HEK293 (cell line): Measurements from ENCODE around the gene HS3ST5.

Source experiments
- CTCF ChIA-PET: fragments of 350-600 bp; formaldehyde crosslinking; extraction: SDS; loops from one replicate; lab custom pipeline; 2021; ENCODE audit warnings: antibody characterized with exemption; lab: Yijun Ruan, JAX
- POLR2A ChIA-PET: fragments of 300-600 bp; formaldehyde crosslinking; extraction: SDS; loops from one replicate; lab custom pipeline; 2020; ENCODE audit warnings: antibody characterized with exemption, inconsistent platforms; lab: Yijun Ruan, JAX
- H3K27ac ChIP-seq: fragments of 200-500 bp; sonication (Bioruptor generic); 2 replicates; pipeline ENCODE4 v1.5.1; 2014; ENCODE audit warnings: low read depth, low read length, control low read depth, inconsistent platforms; ENCODE audit errors: extremely low read depth
- H3K36me3 ChIP-seq, 2 experiments: fragments of 200-500 bp in 1 of 2; sonication (Bioruptor generic) in 1 of 2; 1 replicate in 1 of 2; 2 replicates in 1 of 2; pipeline ENCODE4 v1.5.1; 2014 to 2017; ENCODE audit warnings: inconsistent platforms in 2 of 2, low read length in 2 of 2; ENCODE audit not compliant: control insufficient read depth in 2 of 2, insufficient read depth in 1 of 2
- H3K4me1 ChIP-seq: fragments of 200-500 bp; sonication (Bioruptor generic); 2 replicates; pipeline ENCODE4 v1.5.1; 2014; ENCODE audit warnings: mild to moderate bottlenecking, low read length, inconsistent platforms; ENCODE audit not compliant: control insufficient read depth, insufficient read depth
- H3K4me3 ChIP-seq: 2 replicates; pipeline ENCODE4 v1.5.1; 2011; ENCODE audit warnings: low read depth, mild to moderate bottlenecking, control low read depth, low read length, moderate library complexity
- H3K9me3 ChIP-seq: fragments of 200-500 bp; sonication (Bioruptor generic); 2 replicates; pipeline ENCODE4 v1.5.1; 2014; ENCODE audit warnings: low read depth, low read length, inconsistent platforms; ENCODE audit not compliant: control insufficient read depth, insufficient read depth
- GFI1B ChIP-seq: fragments of 450-650 bp; formaldehyde crosslinking; IDR thresholded peaks from 2 replicates; pipeline ENCODE4 v1.5.1; 2016; ENCODE audit warnings: missing biosample characterization, missing genetic modification characterization
- KLF7 ChIP-seq: fragments of 450-650 bp; formaldehyde crosslinking; IDR thresholded peaks from 2 replicates; pipeline ENCODE4 v1.5.1; 2016; ENCODE audit warnings: missing biosample characterization, missing genetic modification characterization, borderline replicate concordance
- MYNN ChIP-seq: fragments of 450-650 bp; formaldehyde crosslinking; IDR thresholded peaks from 2 replicates; pipeline ENCODE4 v1.5.1; 2016; ENCODE audit warnings: missing biosample characterization, missing genetic modification characterization, borderline replicate concordance
- PRDM1 ChIP-seq: fragments of 450-650 bp; formaldehyde crosslinking; IDR thresholded peaks from 2 replicates; pipeline ENCODE4; 2016; ENCODE audit warnings: missing biosample characterization, missing genetic modification characterization
- YY2 ChIP-seq: fragments of 450-650 bp; formaldehyde crosslinking; IDR thresholded peaks from 2 replicates; pipeline ENCODE4 v1.5.1; 2016; ENCODE audit warnings: missing biosample characterization, missing genetic modification characterization
- ZBTB7A ChIP-seq: fragments of 450-650 bp; formaldehyde crosslinking; IDR thresholded peaks from 2 replicates; pipeline ENCODE4 v1.5.1; 2016; ENCODE audit warnings: low read depth, missing biosample characterization, missing genetic modification characterization
- ZFP37 ChIP-seq: fragments of 450-650 bp; formaldehyde crosslinking; IDR thresholded peaks from 2 replicates; pipeline ENCODE4 v1.5.1; 2016; ENCODE audit warnings: missing biosample characterization, missing genetic modification characterization
- ZFP69B ChIP-seq: fragments of 450-650 bp; formaldehyde crosslinking; IDR thresholded peaks from 2 replicates; pipeline ENCODE4 v1.5.1; 2016; ENCODE audit warnings: missing biosample characterization, missing genetic modification characterization
- ZNF146 ChIP-seq: fragments of 450-650 bp; formaldehyde crosslinking; IDR thresholded peaks from 2 replicates; pipeline ENCODE4 v1.5.1; 2016; ENCODE audit warnings: missing biosample characterization, missing genetic modification characterization
- ZNF169 ChIP-seq: fragments of 450-650 bp; formaldehyde crosslinking; IDR thresholded peaks from 2 replicates; pipeline ENCODE4 v1.5.1; 2016; ENCODE audit warnings: missing biosample characterization, missing genetic modification characterization
- ZNF223 ChIP-seq: fragments of 450-650 bp; formaldehyde crosslinking; IDR thresholded peaks from 2 replicates; pipeline ENCODE4 v1.5.1; 2016; ENCODE audit warnings: missing biosample characterization, missing genetic modification characterization
- ZNF266 ChIP-seq: fragments of 450-650 bp; formaldehyde crosslinking; IDR thresholded peaks from 2 replicates; pipeline ENCODE4 v1.5.1; 2016; ENCODE audit warnings: missing biosample characterization, missing genetic modification characterization, low read depth
- ZNF292 ChIP-seq: fragments of 450-650 bp; formaldehyde crosslinking; IDR thresholded peaks from 2 replicates; pipeline ENCODE4 v1.5.1; 2016; ENCODE audit warnings: low read depth, missing biosample characterization, missing genetic modification characterization, borderline replicate concordance
- ZNF416 ChIP-seq: fragments of 450-650 bp; formaldehyde crosslinking; IDR thresholded peaks from 2 replicates; pipeline ENCODE4 v1.5.1; 2016; ENCODE audit warnings: missing biosample characterization, missing genetic modification characterization
- ZNF423 ChIP-seq: fragments of 450-650 bp; formaldehyde crosslinking; IDR thresholded peaks from 2 replicates; pipeline ENCODE4 v1.5.1; 2016; ENCODE audit warnings: missing biosample characterization, missing genetic modification characterization
- ZNF560 ChIP-seq: fragments of 450-650 bp; formaldehyde crosslinking; IDR thresholded peaks from 2 replicates; pipeline ENCODE4 v1.5.1; 2017; ENCODE audit warnings: missing biosample characterization, missing genetic modification characterization, borderline replicate concordance
- ZNF830 ChIP-seq: fragments of 450-650 bp; IDR thresholded peaks from 2 replicates; pipeline ENCODE4 v1.5.0; 2018; ENCODE audit warnings: missing biosample characterization, missing genetic modification characterization, low read depth, mild to moderate bottlenecking, moderate library complexity
- TF ChIP-seq, protein P1 (sequence below): fragments of 450-650 bp; formaldehyde crosslinking; IDR thresholded peaks from 2 replicates; pipeline ENCODE4 v1.5.1; 2016; ENCODE audit warnings: missing biosample characterization, missing genetic modification characterization, borderline replicate concordance
- TF ChIP-seq, protein P2 (sequence below): fragments of 450-650 bp; formaldehyde crosslinking; IDR thresholded peaks from 2 replicates; pipeline ENCODE4 v1.5.1; 2016; ENCODE audit warnings: missing biosample characterization, missing genetic modification characterization
- TF ChIP-seq, protein P3 (sequence below): fragments of 450-650 bp; formaldehyde crosslinking; IDR thresholded peaks from 2 replicates; pipeline ENCODE4 v1.5.1; 2016; ENCODE audit warnings: missing biosample characterization, missing genetic modification characterization
- TF ChIP-seq, protein P4 (sequence below): fragments of 450-650 bp; IDR thresholded peaks from 2 replicates; pipeline ENCODE4 v1.5.1; 2018; ENCODE audit warnings: missing biosample characterization, mild to moderate bottlenecking, missing genetic modification characterization
- TF ChIP-seq, protein P5 (sequence below): fragments of 450-650 bp; formaldehyde crosslinking; IDR thresholded peaks from 2 replicates; pipeline ENCODE4 v1.5.1; 2017; ENCODE audit warnings: missing biosample characterization, mild to moderate bottlenecking, missing genetic modification characterization, moderate library complexity
- TF ChIP-seq, protein P6 (sequence below): fragments of 450-650 bp; formaldehyde crosslinking; IDR thresholded peaks from 2 replicates; pipeline ENCODE4 v1.5.1; 2016; ENCODE audit warnings: missing biosample characterization, missing genetic modification characterization, low read depth

HS3ST5 gene

DNA sequence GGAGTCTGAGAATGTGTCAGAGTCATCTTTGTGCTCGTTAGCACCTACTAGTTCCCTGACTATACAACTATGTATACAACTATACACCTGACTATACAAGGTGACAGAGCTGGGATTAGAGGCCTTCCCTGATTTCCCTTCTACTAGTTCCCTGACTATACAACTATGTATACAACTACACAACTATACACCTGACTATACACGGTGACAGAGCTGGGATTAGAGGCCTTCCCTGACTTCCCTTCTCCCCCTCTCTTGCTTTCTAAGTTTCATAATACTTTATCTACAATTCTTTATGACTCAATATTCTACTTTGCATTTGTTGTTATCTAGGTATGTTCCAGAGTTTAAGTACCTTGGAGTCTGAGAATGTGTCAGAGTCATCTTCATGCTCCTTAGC is 68.0 kb downstream of the HS3ST5 start (continued):
- TF ChIP-seq, protein P1, sequence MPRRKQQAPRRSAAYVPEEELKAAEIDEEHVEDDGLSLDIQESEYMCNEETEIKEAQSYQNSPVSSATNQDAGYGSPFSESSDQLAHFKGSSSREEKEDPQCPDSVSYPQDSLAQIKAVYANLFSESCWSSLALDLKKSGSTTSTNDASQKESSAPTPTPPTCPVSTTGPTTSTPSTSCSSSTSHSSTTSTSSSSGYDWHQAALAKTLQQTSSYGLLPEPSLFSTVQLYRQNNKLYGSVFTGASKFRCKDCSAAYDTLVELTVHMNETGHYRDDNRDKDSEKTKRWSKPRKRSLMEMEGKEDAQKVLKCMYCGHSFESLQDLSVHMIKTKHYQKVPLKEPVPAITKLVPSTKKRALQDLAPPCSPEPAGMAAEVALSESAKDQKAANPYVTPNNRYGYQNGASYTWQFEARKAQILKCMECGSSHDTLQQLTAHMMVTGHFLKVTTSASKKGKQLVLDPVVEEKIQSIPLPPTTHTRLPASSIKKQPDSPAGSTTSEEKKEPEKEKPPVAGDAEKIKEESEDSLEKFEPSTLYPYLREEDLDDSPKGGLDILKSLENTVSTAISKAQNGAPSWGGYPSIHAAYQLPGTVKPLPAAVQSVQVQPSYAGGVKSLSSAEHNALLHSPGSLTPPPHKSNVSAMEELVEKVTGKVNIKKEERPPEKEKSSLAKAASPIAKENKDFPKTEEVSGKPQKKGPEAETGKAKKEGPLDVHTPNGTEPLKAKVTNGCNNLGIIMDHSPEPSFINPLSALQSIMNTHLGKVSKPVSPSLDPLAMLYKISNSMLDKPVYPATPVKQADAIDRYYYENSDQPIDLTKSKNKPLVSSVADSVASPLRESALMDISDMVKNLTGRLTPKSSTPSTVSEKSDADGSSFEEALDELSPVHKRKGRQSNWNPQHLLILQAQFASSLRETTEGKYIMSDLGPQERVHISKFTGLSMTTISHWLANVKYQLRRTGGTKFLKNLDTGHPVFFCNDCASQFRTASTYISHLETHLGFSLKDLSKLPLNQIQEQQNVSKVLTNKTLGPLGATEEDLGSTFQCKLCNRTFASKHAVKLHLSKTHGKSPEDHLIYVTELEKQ (tag by site-specific recombination), result no peak
- TF ChIP-seq ZBTB7A (tag by site-specific recombination), result no peak

DNA sequence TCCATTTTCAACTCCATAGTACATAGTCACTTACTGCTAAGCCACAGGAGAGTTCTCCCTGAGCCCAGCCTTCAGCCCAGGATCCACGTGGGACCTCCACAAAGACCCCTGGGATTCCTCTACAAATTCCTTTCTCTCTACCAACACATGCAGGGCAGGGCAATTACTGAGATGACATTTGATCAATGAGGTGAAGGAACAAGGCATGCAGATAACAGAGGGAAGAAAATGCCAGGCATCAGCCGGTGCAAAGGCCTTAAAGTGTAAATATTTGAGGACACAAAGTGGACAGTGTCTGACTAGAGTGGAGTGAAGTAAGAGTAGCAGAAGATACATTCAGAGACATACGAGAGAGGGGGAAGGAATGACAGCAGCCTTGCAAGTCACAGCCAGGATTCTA is 70.2 kb downstream of the HS3ST5 start:
- Histone ChIP-seq H3K27ac (no peak overlapping the region), H3K4me3 (no peak overlapping the region), H3K9me3 (no peaks in the 10 kb centered on the region), H3K4me1 (no peaks in the 10 kb centered on the region), H3K36me3 (no peaks in the 10 kb centered on the region)
- ChIA-PET POLR2A (no interaction called here), CTCF (no interaction called here)
- TF ChIP-seq, protein P2, sequence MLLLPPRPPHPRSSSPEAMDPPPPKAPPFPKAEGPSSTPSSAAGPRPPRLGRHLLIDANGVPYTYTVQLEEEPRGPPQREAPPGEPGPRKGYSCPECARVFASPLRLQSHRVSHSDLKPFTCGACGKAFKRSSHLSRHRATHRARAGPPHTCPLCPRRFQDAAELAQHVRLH (tag by site-specific recombination), result no peak
- TF ChIP-seq ZNF146 (tag by site-specific recombination) (no peak), PRDM1 (tag by site-specific recombination) (no peak), ZNF423 (tag by site-specific recombination) (no peak), YY2 (no peak), ZNF169 (tag by site-specific recombination) (no peak), KLF7 (tag by site-specific recombination) (no peak), ZNF416 (tag by site-specific recombination) (no peak), ZNF830 (no peak)
- TF ChIP-seq, protein P3, sequence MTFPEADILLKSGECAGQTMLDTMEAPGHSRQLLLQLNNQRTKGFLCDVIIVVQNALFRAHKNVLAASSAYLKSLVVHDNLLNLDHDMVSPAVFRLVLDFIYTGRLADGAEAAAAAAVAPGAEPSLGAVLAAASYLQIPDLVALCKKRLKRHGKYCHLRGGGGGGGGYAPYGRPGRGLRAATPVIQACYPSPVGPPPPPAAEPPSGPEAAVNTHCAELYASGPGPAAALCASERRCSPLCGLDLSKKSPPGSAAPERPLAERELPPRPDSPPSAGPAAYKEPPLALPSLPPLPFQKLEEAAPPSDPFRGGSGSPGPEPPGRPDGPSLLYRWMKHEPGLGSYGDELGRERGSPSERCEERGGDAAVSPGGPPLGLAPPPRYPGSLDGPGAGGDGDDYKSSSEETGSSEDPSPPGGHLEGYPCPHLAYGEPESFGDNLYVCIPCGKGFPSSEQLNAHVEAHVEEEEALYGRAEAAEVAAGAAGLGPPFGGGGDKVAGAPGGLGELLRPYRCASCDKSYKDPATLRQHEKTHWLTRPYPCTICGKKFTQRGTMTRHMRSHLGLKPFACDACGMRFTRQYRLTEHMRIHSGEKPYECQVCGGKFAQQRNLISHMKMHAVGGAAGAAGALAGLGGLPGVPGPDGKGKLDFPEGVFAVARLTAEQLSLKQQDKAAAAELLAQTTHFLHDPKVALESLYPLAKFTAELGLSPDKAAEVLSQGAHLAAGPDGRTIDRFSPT, result no peak
- TF ChIP-seq, protein P4, sequence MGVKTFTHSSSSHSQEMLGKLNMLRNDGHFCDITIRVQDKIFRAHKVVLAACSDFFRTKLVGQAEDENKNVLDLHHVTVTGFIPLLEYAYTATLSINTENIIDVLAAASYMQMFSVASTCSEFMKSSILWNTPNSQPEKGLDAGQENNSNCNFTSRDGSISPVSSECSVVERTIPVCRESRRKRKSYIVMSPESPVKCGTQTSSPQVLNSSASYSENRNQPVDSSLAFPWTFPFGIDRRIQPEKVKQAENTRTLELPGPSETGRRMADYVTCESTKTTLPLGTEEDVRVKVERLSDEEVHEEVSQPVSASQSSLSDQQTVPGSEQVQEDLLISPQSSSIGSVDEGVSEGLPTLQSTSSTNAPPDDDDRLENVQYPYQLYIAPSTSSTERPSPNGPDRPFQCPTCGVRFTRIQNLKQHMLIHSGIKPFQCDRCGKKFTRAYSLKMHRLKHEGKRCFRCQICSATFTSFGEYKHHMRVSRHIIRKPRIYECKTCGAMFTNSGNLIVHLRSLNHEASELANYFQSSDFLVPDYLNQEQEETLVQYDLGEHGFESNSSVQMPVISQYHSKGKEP, result no peak
- TF ChIP-seq, protein P5, sequence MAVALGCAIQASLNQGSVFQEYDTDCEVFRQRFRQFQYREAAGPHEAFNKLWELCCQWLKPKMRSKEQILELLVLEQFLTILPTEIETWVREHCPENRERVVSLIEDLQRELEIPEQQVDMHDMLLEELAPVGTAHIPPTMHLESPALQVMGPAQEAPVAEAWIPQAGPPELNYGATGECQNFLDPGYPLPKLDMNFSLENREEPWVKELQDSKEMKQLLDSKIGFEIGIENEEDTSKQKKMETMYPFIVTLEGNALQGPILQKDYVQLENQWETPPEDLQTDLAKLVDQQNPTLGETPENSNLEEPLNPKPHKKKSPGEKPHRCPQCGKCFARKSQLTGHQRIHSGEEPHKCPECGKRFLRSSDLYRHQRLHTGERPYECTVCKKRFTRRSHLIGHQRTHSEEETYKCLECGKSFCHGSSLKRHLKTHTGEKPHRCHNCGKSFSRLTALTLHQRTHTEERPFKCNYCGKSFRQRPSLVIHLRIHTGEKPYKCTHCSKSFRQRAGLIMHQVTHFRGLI (tag by site-specific recombination), result no peak

DNA sequence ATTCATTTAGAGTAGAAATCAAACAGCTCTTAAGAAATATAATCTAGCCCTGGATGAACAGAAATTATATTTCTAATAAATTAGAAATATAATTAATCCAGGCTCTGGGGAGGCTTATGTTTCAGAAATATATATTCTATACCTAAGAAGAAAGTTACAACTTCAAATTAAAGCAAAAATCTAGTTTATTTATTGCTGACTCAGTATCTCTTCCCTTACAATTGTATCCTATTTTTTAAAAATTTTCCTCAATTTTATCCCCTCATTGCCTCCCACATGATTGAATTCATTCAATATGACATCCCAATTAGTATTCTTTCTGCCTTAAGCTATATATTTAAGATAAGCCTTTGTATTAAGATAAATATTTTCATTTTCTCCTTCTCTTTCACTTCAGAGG is 71.4 kb downstream of the HS3ST5 start:
- Histone ChIP-seq H3K27ac (no peak overlapping the region), H3K36me3 (no peaks in the 10 kb centered on the region), H3K4me1 (no peaks in the 10 kb centered on the region), H3K9me3 (no peaks in the 10 kb centered on the region), H3K4me3 (no peak overlapping the region)
- CTCF ChIA-PET, result interaction anchor here (1.1 kb wide), 1 partner anchor 29 kb away, joined by 3 read pairs; no protein-coding TSS in a partner anchor
- POLR2A ChIA-PET, result no interaction called here
- TF ChIP-seq ZNF292 (no peak), GFI1B (tag by site-specific recombination) (no peak), ZFP69B (no peak), ZNF560 (no peak), ZFP37 (no peak), ZNF266 (no peak), ZNF223 (tag by site-specific recombination) (no peak), MYNN (tag by site-specific recombination) (no peak)
- TF ChIP-seq, protein P6, sequence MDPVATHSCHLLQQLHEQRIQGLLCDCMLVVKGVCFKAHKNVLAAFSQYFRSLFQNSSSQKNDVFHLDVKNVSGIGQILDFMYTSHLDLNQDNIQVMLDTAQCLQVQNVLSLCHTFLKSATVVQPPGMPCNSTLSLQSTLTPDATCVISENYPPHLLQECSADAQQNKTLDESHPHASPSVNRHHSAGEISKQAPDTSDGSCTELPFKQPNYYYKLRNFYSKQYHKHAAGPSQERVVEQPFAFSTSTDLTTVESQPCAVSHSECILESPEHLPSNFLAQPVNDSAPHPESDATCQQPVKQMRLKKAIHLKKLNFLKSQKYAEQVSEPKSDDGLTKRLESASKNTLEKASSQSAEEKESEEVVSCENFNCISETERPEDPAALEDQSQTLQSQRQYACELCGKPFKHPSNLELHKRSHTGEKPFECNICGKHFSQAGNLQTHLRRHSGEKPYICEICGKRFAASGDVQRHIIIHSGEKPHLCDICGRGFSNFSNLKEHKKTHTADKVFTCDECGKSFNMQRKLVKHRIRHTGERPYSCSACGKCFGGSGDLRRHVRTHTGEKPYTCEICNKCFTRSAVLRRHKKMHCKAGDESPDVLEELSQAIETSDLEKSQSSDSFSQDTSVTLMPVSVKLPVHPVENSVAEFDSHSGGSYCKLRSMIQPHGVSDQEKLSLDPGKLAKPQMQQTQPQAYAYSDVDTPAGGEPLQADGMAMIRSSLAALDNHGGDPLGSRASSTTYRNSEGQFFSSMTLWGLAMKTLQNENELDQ, result no peak
